CD14-positive monocyte (primary cell): ENCODE results near the gene BAIAP2L1. TPM values are rescaled to one million over a fixed set of nuclear protein-coding genes. Genes with fewer than 3 reads are reported as not detected.

ENCODE experiments used
- DNase-seq, 3 donors: peaks; one replicate each; pipeline ENCODE4 v3.0.0-alpha.2; 2011 to 2022
- H2AFZ ChIP-seq: 2 replicates; pipeline ENCODE4 v1.6.0; 2012; ENCODE audit warnings: mild to moderate bottlenecking, low read depth, low read length, inconsistent platforms; ENCODE audit not compliant: insufficient read depth, poor library complexity, severe bottlenecking
- H3K27ac ChIP-seq, 2 donors: 1 replicate in 1 of 2; 2 replicates in 1 of 2; pipeline ENCODE4 v1.5.1; 2012 to 2013; ENCODE audit warnings: low read length in 2 of 2, control low read depth in 1 of 2, inconsistent platforms in 1 of 2, low read depth in 1 of 2, mild to moderate bottlenecking in 1 of 2
- H3K27me3 ChIP-seq, 2 donors: one replicate each; pipeline versions ENCODE4 v1.6.0 to v1.6.1; 2011 to 2013; ENCODE audit warnings: low read length in 2 of 2; ENCODE audit not compliant: control insufficient read depth in 2 of 2, insufficient read depth in 2 of 2
- H3K36me3 ChIP-seq, 2 donors: replicated peaks in 1 of 2; 1 replicate in 1 of 2; 2 replicates in 1 of 2; pipeline versions ENCODE4 v1.5.1 to v1.6.1; 2012 to 2013; ENCODE audit warnings: low read length in 2 of 2, control low read depth in 1 of 2, inconsistent platforms in 1 of 2, mild to moderate bottlenecking in 1 of 2; ENCODE audit not compliant: insufficient read depth in 2 of 2, control insufficient read depth in 1 of 2
- H3K4me1 ChIP-seq, 2 donors: 1 replicate in 1 of 2; 2 replicates in 1 of 2; pipeline versions ENCODE4 v1.5.1 to v1.6.1; 2012 to 2013; ENCODE audit warnings: low read length in 2 of 2, control low read depth in 1 of 2, inconsistent platforms in 1 of 2, mild to moderate bottlenecking in 1 of 2, moderate library complexity in 1 of 2; ENCODE audit not compliant: insufficient read depth in 2 of 2, control insufficient read depth in 1 of 2
- H3K4me2 ChIP-seq: replicated peaks from 2 replicates; pipeline ENCODE3; 2012; ENCODE audit warnings: low read length, moderate library complexity, mild to moderate bottlenecking; ENCODE audit not compliant: poor library complexity, severe bottlenecking; ENCODE audit errors: extremely low read depth
- H3K4me3 ChIP-seq, 3 experiments: fragments of 200-600 bp in 1 of 3; sonication (generic) in 1 of 3; replicated peaks in 1 of 3; 1 replicate in 2 of 3; 2 replicates in 1 of 3; pipeline ENCODE4 v1.5.1; 2011 to 2013; ENCODE audit warnings: low read length in 3 of 3, mild to moderate bottlenecking in 3 of 3, control low read depth in 2 of 3, low read depth in 2 of 3, inconsistent platforms in 1 of 3, moderate library complexity in 1 of 3
- H3K79me2 ChIP-seq: 2 replicates; pipeline ENCODE4 v1.6.0; 2012; ENCODE audit warnings: mild to moderate bottlenecking, control low read depth, inconsistent platforms, low read length, moderate library complexity; ENCODE audit not compliant: insufficient read depth
- H3K9ac ChIP-seq: 2 replicates; pipeline ENCODE4 v1.6.0; 2017; ENCODE audit warnings: low read length, mild to moderate bottlenecking; ENCODE audit not compliant: insufficient read depth, poor library complexity, severe bottlenecking
- H3K9me3 ChIP-seq, 2 donors: replicated peaks in 1 of 2; 1 replicate in 1 of 2; 2 replicates in 1 of 2; pipeline versions ENCODE4 v1.5.1 to v1.6.1; 2012 to 2013; ENCODE audit warnings: low read length in 2 of 2, control low read depth in 1 of 2; ENCODE audit not compliant: control insufficient read depth in 1 of 2, insufficient read depth in 1 of 2
- H4K20me1 ChIP-seq: 2 replicates; pipeline ENCODE4 v1.6.0; 2012; ENCODE audit warnings: mild to moderate bottlenecking, low read length, control low read depth, moderate library complexity; ENCODE audit not compliant: insufficient read depth
- H3K27ac Mint-ChIP-seq, 7 donors: one replicate each; pipeline ENCODE4 v1.8.0; 2020; ENCODE audit warnings: mild to moderate bottlenecking in 7 of 7, mixed read lengths in 7 of 7, moderate library complexity in 6 of 7, inconsistent platforms in 2 of 7
- H3K27me3 Mint-ChIP-seq, 3 donors: one replicate each; pipeline ENCODE4 v1.8.0; 2021 to 2022; ENCODE audit warnings: low read depth in 3 of 3, mild to moderate bottlenecking in 3 of 3, mixed read lengths in 3 of 3, moderate library complexity in 3 of 3, inconsistent platforms in 1 of 3
- H3K36me3 Mint-ChIP-seq, 2 donors: one replicate each; pipeline ENCODE4 v1.8.0; 2020; ENCODE audit warnings: mixed read lengths in 2 of 2, inconsistent platforms in 1 of 2, mild to moderate bottlenecking in 1 of 2
- H3K4me1 Mint-ChIP-seq: one replicate; pipeline ENCODE4 v1.8.0; 2020; ENCODE audit warnings: mild to moderate bottlenecking, mixed read lengths
- H3K4me3 Mint-ChIP-seq, 2 donors: one replicate each; pipeline ENCODE4 v1.8.0; 2020; ENCODE audit warnings: mild to moderate bottlenecking in 2 of 2, mixed read lengths in 2 of 2, moderate library complexity in 1 of 2
- H3K9me3 Mint-ChIP-seq, 7 donors: one replicate each; pipeline ENCODE4 v1.8.0; 2020 to 2022; ENCODE audit warnings: mixed read lengths in 7 of 7, mild to moderate bottlenecking in 6 of 7, moderate library complexity in 6 of 7, inconsistent platforms in 2 of 7
- CTCF ChIP-seq: fragments of 200-600 bp; IDR thresholded peaks from one replicate; pipeline ENCODE4 v1.8.0; 2022; ENCODE audit warnings: antibody characterized with exemption, mild to moderate bottlenecking
- whole genome bisulfite sequencing: methylation state at CpG from one replicate; pipeline ENCODE4 v1.1.5; 2013; ENCODE audit warnings: missing lambda C conversion rate; ENCODE audit not compliant: insufficient coverage; 5-methylcytosine and 5-hydroxymethylcytosine counted together
- intact Hi-C, 2 donors: fragments of 100-400 bp; cut with micrococcal nuclease; formaldehyde crosslinking; loops; one replicate each; pipeline versions ENCODE4 v1.15.0 to v1.15.1; 2023
- polyA plus RNA-seq, 3 donors: library from polyadenylated mRNA; depleted of rRNA in 1 of 3; unstranded in 2 of 3; stranded (reverse) in 1 of 3; fragments of 300-500 nt in 2 of 3; fragments of >200 nt in 1 of 3; fragmentation: Illumina TruSeq in 2 of 3; gene quantifications; 1 replicate in 2 of 3; 2 replicates in 1 of 3; pipeline ENCODE4 v1.2.3, GENCODE V29; 2012 to 2021

BAIAP2L1 gene
- polyA plus RNA-seq, 3 donors = 0.17 to 0.52 TPM; not detected in 1

GRCh38 chr7:98289333-98289875, 111.5 kb downstream of the BAIAP2L1 start:
- Mint-ChIP-seq H3K9me3 (no peaks in the 10 kb centered on the region), H3K27me3 (no peaks in the 10 kb centered on the region), H3K27ac (peak overlapping the region; percentile 19 to 82 (median 68)), H3K36me3 (peaks cover 47 to 81% of the 10 kb centered on the region in 2 donors), H3K4me1 (peaks cover 53% of the 10 kb centered on the region), H3K4me3 (no peak overlapping the region)
- Histone ChIP-seq H2AFZ (no peak overlapping the region), H3K9me3 (no peaks in the 10 kb centered on the region), H3K9ac (no peak overlapping the region), H3K36me3 (peaks cover 61 to 76% of the 10 kb centered on the region in 2 donors), H3K4me3 (no peak overlapping the region), H3K4me1 (peaks cover 45 to 52% of the 10 kb centered on the region in 2 donors), H3K27me3 (no peaks in the 10 kb centered on the region), H3K27ac (peak overlapping the region; percentile 18 to 66), H4K20me1 (peaks cover 100% of the 10 kb centered on the region), H3K79me2 (peaks cover 96% of the 10 kb centered on the region), H3K4me2 (peak overlapping the region; percentile 21)
- TF ChIP-seq CTCF = no peak
- intact Hi-C loops = loop anchor here (5.0 to 10.0 kb wide), 2 partner anchors 37 to 515 kb away; partner anchors contain the start of gene TECPR1 (in 2 of the 2)
- no peak for DNase-seq
- WGBS = 86% methylated on average over 1 of the region's 4 CpGs

DNA sequence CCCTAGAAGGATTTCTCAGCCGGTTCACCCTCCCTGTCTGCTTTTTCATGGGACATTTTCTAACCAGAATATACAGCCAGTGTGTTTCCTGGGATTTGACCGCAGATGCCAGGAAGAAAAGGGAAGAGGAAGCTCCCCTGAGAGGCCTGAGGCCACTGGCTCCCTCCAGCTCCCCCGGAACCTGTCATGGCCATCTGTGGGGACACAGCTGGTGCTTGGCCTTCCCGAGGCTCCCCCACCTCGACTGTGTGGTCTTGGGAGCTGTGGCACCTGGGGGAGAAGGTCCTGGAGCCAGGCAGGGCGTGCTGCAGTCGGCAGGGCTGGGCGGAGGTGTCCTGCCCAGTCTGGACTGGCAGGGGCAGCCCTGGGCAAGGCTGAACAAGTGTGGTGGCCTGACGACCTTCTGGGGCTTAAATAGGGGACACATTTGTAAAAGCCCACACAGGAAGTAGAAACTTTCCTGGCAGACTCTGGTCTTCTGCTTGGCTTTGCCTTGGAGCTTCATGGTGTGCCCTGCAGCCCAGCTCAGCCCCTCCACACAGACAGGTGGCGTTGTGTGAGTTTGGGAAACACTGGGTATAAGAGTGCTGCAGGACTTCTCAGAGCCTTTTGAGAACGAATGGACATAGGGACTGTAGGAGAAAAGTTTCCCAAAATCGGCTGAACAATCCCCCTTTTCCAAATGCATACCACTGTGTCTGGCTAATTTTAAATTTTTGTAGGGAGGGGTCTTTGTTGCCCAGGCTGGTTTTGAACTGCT, 112.6 kb downstream of the BAIAP2L1 start:
- Histone ChIP-seq H3K36me3 (peaks cover 49 to 65% of the 10 kb centered on the region in 2 donors), H3K4me3 (peak overlapping the region in 1 of 3 experiments; percentile 96), H3K27me3 (no peaks in the 10 kb centered on the region), H3K4me1 (peaks cover 54 to 64% of the 10 kb centered on the region in 2 donors), H4K20me1 (peaks cover 100% of the 10 kb centered on the region), H3K9me3 (no peaks in the 10 kb centered on the region), H3K27ac (peak overlapping the region; percentile 98 to 99), H3K79me2 (peaks cover 97% of the 10 kb centered on the region), H3K4me2 (peak overlapping the region; percentile 100), H3K9ac (peak overlapping the region; percentile 40), H2AFZ (no peak overlapping the region)
- H3K9me3 Mint-ChIP-seq = no peaks in the 10 kb centered on the region
- H3K4me1 Mint-ChIP-seq = peaks cover 60% of the 10 kb centered on the region
- H3K27ac Mint-ChIP-seq = peak overlapping the region; percentile 61 to 96 (median 79)
- H3K4me3 Mint-ChIP-seq = no peak overlapping the region
- no peaks in the 10 kb centered on the region for H3K27me3 Mint-ChIP-seq
- peaks cover 41 to 81% of the 10 kb centered on the region in 2 donors for H3K36me3 Mint-ChIP-seq
- peak in 2 of 3 donors; percentile 25 to 47 for DNase-seq
- TF ChIP-seq CTCF = no peak
- WGBS = 34% methylated on average over 7 of the region's 12 CpGs
- intact Hi-C loops = loop anchor here (5.0 to 10.0 kb wide), 2 partner anchors 36 to 517 kb away; partner anchors contain the start of gene TECPR1 (in 2 of the 2)
